Measurements from ENCODE around the gene PDE6B. TPM values are rescaled to one million over a fixed set of nuclear protein-coding genes. Genes with fewer than 3 reads are reported as not detected.
"Not testable (repeated sequence)": the region's sequence is repeated elsewhere in the genome, so short reads cannot be mapped to it uniquely, and the experiment has no call there.

The PDE6B gene
- total RNA-seq, 1 donor from 2014 or later = 2.3 TPM

DNA sequence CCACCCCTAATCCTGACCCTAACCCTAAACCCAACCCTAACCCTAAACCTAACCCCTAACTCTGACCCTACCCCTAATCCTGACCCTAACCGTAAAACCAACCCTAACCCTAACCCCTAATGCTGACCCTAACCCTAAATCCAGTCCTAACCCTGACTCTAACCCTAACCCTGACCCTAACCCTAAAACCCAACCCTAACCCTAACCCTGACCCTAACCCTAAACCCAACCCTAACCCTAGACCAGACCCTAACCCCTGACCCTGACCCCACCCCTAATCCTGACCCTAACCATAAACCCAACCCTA, 79.6 kb downstream of the PDE6B start:
- Mint-ChIP-seq H3K27ac (ENCODE audit: unreplicated experiment) (no peak overlapping the region), H3K9me3 (ENCODE audit: unreplicated experiment) (peaks cover 5% of the 10 kb centered on the region), H3K4me1 (ENCODE audit: low read depth, unreplicated experiment) (peaks cover 8% of the 10 kb centered on the region), H3K27me3 (ENCODE audit: unreplicated experiment) (peaks cover 6% of the 10 kb centered on the region), H3K36me3 (ENCODE audit: unreplicated experiment) (peaks cover 4% of the 10 kb centered on the region), H3K4me3 (ENCODE audit: unreplicated experiment) (peak overlapping the region; percentile 15)
- TF ChIP-seq CTCF (IDR thresholded peaks at IDR 0.05; ENCODE audit: partially characterized antibody, unreplicated experiment) = no peak
- DNase-seq = no peak

DNA sequence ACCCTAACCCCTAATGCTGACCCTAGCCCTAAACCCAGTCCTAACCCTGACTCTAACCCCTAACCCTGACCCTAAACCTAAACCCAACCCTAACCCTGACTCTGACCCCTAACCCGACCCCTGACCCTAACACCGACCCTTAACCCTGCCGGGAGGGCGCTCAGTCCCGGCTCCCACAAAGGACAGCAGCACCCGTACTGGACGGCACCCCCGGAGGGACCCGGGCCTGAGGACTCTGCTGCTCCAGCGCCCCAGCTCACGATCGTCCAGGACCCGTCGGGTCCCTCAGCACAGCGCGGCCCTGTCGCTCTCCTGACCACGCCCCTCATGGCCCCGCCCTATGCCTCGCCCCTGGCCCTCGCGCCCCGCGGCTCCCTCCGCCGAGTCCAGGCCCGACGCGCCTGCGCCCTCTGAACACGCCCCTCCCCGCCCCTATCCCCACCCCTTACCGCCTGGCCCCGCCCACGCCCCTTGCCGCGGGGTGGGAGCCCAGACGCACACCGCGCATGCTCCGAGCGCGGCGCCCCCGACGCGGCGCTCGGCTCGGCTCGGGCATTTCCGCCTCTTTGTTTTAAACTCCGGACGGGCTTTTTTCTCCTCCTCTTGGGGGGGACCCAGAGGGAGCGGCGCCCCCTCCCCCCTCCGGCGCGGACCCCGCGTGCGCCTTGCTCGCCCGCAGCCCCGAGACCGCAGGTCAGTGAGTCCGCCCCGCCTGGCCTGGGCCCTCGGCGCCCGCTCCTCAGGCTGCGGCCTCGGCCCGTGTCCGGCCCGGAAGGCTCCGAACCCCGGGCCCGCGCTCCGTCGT, 80.1 kb downstream of the PDE6B start, which contains the start of gene PCGF3:
Gene PCGF3 (plus strand): TSS at position 555 of the 805 bp plus-strand sequence. CDS start 27,849 bp downstream, outside the sequence.
- peak; percentile 99 for DNase-seq
- Mint-ChIP-seq H3K36me3 (ENCODE audit: unreplicated experiment) (peaks cover 8% of the 10 kb centered on the region), H3K4me3 (ENCODE audit: unreplicated experiment) (peak within 1 kb of the TSS; percentile 15), H3K4me1 (ENCODE audit: low read depth, unreplicated experiment) (peaks cover 12% of the 10 kb centered on the region), H3K27me3 (ENCODE audit: unreplicated experiment) (peaks cover 6% of the 10 kb centered on the region), H3K9me3 (ENCODE audit: unreplicated experiment) (peaks cover 6% of the 10 kb centered on the region), H3K27ac (ENCODE audit: unreplicated experiment) (no peak within 1 kb of the TSS)
- TF ChIP-seq CTCF (IDR thresholded peaks at IDR 0.05; ENCODE audit: partially characterized antibody, unreplicated experiment) = no peak

GRCh38 chr4:706083-706633, 80.8 kb downstream of the PDE6B start:
- not testable (repeated sequence) for DNase-seq; H3K9me3 Mint-ChIP-seq (ENCODE audit: unreplicated experiment); H3K27ac Mint-ChIP-seq (ENCODE audit: unreplicated experiment); H3K27me3 Mint-ChIP-seq (ENCODE audit: unreplicated experiment); H3K4me3 Mint-ChIP-seq (ENCODE audit: unreplicated experiment)
- Mint-ChIP-seq H3K36me3 (ENCODE audit: unreplicated experiment) (peaks cover 11% of the 10 kb centered on the region), H3K4me1 (ENCODE audit: low read depth, unreplicated experiment) (peaks cover 15% of the 10 kb centered on the region)

DNA sequence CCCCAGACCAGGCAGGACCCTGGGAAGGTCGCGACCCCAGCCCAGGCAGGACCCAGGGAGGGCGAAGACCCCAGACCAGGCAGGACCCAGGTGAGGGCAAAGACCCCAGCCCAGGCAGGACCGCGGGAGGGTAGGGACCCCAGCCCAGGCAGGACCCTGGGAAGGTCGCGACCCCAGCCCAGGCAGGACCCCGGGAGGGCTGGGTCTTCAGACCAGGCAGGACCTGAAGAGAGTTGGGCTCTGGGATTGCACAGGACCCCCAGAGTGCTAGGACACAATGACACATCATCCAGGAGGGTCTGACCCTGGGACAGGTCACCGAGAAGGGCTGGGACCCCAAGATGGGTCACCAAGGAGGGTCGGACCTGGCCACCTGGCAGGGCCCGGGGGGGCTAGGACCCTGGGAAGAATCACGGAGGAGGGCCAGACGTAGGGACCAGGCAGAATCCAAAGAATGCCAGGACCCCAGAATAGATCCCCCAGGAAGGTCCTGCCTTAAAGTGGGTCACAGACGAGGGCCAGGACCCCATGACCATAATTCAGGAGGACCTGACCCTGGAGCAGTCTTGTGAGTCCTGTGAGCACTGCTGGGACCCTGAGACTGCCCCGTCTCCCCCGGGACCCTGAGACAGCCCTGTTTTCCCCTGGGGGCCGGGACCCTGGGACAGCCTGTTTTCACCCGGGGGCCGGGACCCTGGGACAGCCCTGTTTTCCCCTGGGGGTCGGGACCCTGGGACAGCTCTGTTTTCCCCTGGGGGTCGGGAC, 81.6 kb downstream of the PDE6B start:
- Mint-ChIP-seq H3K27me3 (ENCODE audit: unreplicated experiment) (peaks cover 3% of the 10 kb centered on the region), H3K27ac (ENCODE audit: unreplicated experiment) (no peak overlapping the region), H3K4me1 (ENCODE audit: low read depth, unreplicated experiment) (peaks cover 15% of the 10 kb centered on the region), H3K9me3 (ENCODE audit: unreplicated experiment) (peaks cover 6% of the 10 kb centered on the region), H3K36me3 (ENCODE audit: unreplicated experiment) (peaks cover 11% of the 10 kb centered on the region), H3K4me3 (ENCODE audit: unreplicated experiment) (peak overlapping the region; percentile 59)
- no peak for TF ChIP-seq CTCF (IDR thresholded peaks at IDR 0.05; ENCODE audit: partially characterized antibody, unreplicated experiment)
- no peak for DNase-seq

- H3K27ac Mint-ChIP-seq (ENCODE audit: unreplicated experiment) = no peak overlapping the region
- peaks cover 4% of the 10 kb centered on the region for H3K9me3 Mint-ChIP-seq (ENCODE audit: unreplicated experiment)
- H3K4me3 Mint-ChIP-seq (ENCODE audit: unreplicated experiment) = peak overlapping the region; percentile 38
- no peak for TF ChIP-seq CTCF (IDR thresholded peaks at IDR 0.05; ENCODE audit: partially characterized antibody, unreplicated experiment)
- no peak for DNase-seq
- peaks cover 15% of the 10 kb centered on the region for H3K4me1 Mint-ChIP-seq (ENCODE audit: low read depth, unreplicated experiment)
- H3K27me3 Mint-ChIP-seq (ENCODE audit: unreplicated experiment) = no peaks in the 10 kb centered on the region
- peaks cover 7% of the 10 kb centered on the region for H3K36me3 Mint-ChIP-seq (ENCODE audit: unreplicated experiment)
These were observed 82.7 kb downstream of the PDE6B start for GRCh38 chr4:707929-708630.
